Measurements from ENCODE around the gene EYA2. TPM values are rescaled to one million over a fixed set of nuclear protein-coding genes. Genes with fewer than 3 reads are reported as not detected.

Gene EYA2
- polyA plus RNA-seq, 2 donors = 21.5 to 23.6 TPM

DNA sequence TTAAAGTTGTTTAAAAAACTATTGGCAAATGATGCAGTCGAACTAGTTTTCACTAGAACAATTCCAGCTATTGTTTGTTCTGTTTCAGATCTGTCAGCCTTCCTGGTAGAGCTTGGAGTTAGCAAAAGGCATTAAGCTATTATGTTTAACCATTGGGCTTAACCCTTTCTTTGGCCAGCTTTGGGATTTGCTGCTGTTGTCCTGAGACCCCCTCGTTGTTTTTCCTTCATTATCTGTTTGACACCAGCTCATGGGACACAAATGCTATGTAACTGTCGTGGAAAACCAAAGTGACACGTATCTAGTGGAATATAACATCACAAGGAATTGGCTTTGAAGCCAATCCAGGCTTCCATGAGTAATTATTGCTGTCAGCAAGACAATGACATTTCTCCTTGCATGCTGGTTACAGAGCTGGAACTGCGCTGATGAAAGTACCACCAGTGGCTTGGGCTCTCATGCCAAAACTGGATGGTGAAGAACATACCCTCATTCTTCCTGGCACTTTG is 96.0 kb downstream of the EYA2 start:
- Histone ChIP-seq H3K9me3 (ENCODE audit: control insufficient read depth in 2 of 2, insufficient read depth in 1 of 2, low read depth in 1 of 2, low read length in 1 of 2) (no peaks in the 10 kb centered on the region), H3K36me3 (ENCODE audit: control insufficient read depth in 2 of 2, insufficient read depth in 2 of 2, low read length in 1 of 2) (no peaks in the 10 kb centered on the region), H3K27me3 (ENCODE audit: control insufficient read depth in 1 of 2, insufficient read depth in 2 of 2, low read length in 2 of 2) (no peaks in the 10 kb centered on the region), H3K27ac (ENCODE audit: low read depth in 2 of 2, low read length in 1 of 2) (peak overlapping the region; percentile 91 to 98), H3K4me1 (ENCODE audit: control insufficient read depth in 2 of 2, insufficient read depth in 2 of 2, low read length in 1 of 2) (peaks cover 0 to 2% of the 10 kb centered on the region in 2 donors), H3K4me3 (ENCODE audit: low read depth in 1 of 2, low read length in 2 of 2) (no peak overlapping the region)
- WGBS, 2 donors = 28 to 36% methylated on average over 5 of the region's 5 CpGs

DNA sequence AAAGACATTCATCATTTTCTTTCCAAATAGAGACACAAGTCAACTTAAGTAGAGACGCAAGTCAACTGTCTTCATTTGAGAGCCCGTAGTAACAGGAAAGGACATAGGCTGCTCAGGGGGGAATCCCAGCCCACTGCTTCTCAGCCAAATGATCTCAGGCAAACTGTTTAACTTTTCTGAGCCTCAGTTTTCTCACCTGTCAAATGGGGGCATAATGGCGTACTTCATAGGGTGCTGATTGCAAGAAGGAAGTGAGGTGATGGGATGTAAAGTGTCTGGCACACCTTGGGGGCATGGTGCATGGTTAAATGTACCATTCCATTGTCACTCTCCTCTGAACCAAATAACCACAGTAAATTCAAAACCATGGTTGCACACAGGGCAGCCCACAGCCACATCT is 96.5 kb downstream of the EYA2 start:
- H3K4me1 ChIP-seq (ENCODE audit: control insufficient read depth in 2 of 2, insufficient read depth in 2 of 2, low read length in 1 of 2) = peaks cover 0 to 2% of the 10 kb centered on the region in 2 donors
- H3K9me3 ChIP-seq (ENCODE audit: control insufficient read depth in 2 of 2, insufficient read depth in 1 of 2, low read depth in 1 of 2, low read length in 1 of 2) = no peaks in the 10 kb centered on the region
- no peaks in the 10 kb centered on the region for H3K36me3 ChIP-seq (ENCODE audit: control insufficient read depth in 2 of 2, insufficient read depth in 2 of 2, low read length in 1 of 2)
- no peaks in the 10 kb centered on the region for H3K27me3 ChIP-seq (ENCODE audit: control insufficient read depth in 1 of 2, insufficient read depth in 2 of 2, low read length in 2 of 2)
- H3K4me3 ChIP-seq (ENCODE audit: low read depth in 1 of 2, low read length in 2 of 2) = peak overlapping the region in 1 of 2 donors; percentile 2
- 56% methylated on average over 3 of the region's 3 CpGs for WGBS, 2 donors
- H3K27ac ChIP-seq (ENCODE audit: low read depth in 2 of 2, low read length in 1 of 2) = peak overlapping the region; percentile 91 to 93

DNA sequence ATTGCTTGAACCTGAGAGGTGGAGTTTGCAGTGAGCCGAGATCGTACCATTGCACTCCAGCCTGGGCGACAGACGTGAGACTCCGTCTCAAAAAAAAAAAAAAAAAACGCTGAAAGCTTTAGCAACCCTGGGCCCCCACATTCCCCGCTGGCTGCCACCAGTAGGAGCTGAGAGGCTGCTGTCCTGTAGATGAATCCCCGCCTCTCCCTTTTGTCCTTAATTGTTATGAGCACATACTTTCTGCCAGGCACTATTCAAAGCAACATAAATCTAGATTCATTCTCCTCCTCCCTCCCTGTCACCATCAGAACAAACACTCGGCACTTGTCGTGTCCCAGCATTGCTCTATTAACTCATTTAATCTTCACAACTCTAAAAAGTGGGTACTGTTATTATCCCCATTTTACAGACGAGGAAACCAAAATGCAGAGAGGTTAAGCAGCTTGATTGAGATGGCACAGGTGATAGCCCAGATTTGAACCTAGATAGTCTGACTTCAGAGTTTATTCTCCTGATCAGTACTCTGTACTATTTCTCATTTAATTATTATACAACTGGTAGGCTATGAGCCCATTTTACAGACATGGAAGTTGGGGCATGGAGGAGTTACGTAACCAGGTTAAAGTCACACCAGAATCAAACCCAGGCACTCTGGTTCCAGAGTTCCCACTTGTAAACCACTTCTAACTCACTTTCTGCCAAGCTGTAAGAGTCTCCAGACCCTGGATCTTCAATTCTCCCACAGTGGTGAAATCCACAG is 97.4 kb downstream of the EYA2 start:
- peaks cover 0 to 2% of the 10 kb centered on the region in 2 donors for H3K4me1 ChIP-seq (ENCODE audit: control insufficient read depth in 2 of 2, insufficient read depth in 2 of 2, low read length in 1 of 2)
- H3K36me3 ChIP-seq (ENCODE audit: control insufficient read depth in 2 of 2, insufficient read depth in 2 of 2, low read length in 1 of 2) = no peaks in the 10 kb centered on the region
- no peak overlapping the region for H3K4me3 ChIP-seq (ENCODE audit: low read depth in 1 of 2, low read length in 2 of 2)
- H3K27me3 ChIP-seq (ENCODE audit: control insufficient read depth in 1 of 2, insufficient read depth in 2 of 2, low read length in 2 of 2) = no peaks in the 10 kb centered on the region
- H3K9me3 ChIP-seq (ENCODE audit: control insufficient read depth in 2 of 2, insufficient read depth in 1 of 2, low read depth in 1 of 2, low read length in 1 of 2) = no peaks in the 10 kb centered on the region
- H3K27ac ChIP-seq (ENCODE audit: low read depth in 2 of 2, low read length in 1 of 2) = peak overlapping the region; percentile 79 to 91
- WGBS, 2 donors = 78 to 81% methylated on average over 11 to 12 of the region's 12 CpGs

DNA sequence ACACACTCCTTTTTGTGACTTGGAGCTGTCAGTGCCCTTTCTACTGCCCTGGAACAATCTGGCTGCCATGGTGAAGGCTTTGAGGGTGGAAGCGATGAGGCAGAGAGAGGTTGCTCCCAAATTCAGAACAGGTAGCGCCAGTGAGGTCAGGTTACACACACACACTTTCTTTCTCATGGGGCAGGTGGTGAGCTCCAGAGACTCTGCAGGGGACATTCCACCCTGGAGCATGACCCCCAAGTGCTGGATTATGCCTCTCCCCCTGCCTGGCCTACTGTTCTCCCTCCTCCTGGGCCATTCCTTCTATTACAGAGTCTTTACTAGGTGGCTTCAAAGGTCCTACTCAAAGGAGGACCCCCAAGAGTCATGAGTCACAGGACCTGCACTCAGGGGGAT is 98.0 kb downstream of the EYA2 start:
- H3K27ac ChIP-seq (ENCODE audit: low read depth in 2 of 2, low read length in 1 of 2) = peak overlapping the region; percentile 61 to 79

DNA sequence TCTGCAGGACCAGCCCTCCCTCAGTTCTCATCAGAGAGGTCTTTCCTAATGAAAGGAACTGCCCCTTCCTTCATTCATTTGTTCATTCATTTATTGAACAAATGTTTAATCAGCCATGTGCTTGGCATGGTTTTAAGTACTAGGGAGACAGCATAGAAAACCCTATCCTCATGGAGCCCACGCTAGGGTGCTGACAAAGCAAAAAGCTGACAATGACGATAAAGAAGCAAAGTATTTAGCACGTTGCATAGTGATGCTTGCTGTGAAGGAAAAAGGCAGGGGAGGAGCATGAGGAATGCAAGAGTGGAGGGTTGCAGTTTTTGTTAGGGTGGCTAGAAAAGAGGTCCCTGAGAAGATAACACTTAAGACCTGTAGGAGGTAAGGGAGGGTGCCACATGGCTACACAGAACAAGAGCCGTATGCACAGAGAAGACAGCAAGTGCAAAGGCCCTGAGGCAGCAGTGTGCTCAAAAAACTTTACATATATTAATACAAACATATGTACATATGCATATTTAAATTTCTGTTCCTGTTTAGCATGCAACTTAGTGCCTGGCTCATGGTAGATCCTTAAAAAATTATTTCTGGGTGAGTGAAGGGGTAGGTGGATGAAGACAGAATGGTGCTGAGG is 98.9 kb downstream of the EYA2 start:
- peaks cover 9% of the 10 kb centered on the region in 2 donors for H3K4me1 ChIP-seq (ENCODE audit: control insufficient read depth in 2 of 2, insufficient read depth in 2 of 2, low read length in 1 of 2)
- no peaks in the 10 kb centered on the region for H3K9me3 ChIP-seq (ENCODE audit: control insufficient read depth in 2 of 2, insufficient read depth in 1 of 2, low read depth in 1 of 2, low read length in 1 of 2)
- H3K27ac ChIP-seq (ENCODE audit: low read depth in 2 of 2, low read length in 1 of 2) = peak overlapping the region; percentile 61 to 79
- no peaks in the 10 kb centered on the region for H3K27me3 ChIP-seq (ENCODE audit: control insufficient read depth in 1 of 2, insufficient read depth in 2 of 2, low read length in 2 of 2)
- 78 to 85% methylated on average over 4 of the region's 4 CpGs for WGBS, 2 donors
- peaks cover 0 to 3% of the 10 kb centered on the region in 2 donors for H3K36me3 ChIP-seq (ENCODE audit: control insufficient read depth in 2 of 2, insufficient read depth in 2 of 2, low read length in 1 of 2)
- no peak overlapping the region for H3K4me3 ChIP-seq (ENCODE audit: low read depth in 1 of 2, low read length in 2 of 2)

More for the DNA sequence above, 98.0 kb downstream of the EYA2 start:
- Histone ChIP-seq H3K27me3 (ENCODE audit: control insufficient read depth in 1 of 2, insufficient read depth in 2 of 2, low read length in 2 of 2) (no peaks in the 10 kb centered on the region), H3K36me3 (ENCODE audit: control insufficient read depth in 2 of 2, insufficient read depth in 2 of 2, low read length in 1 of 2) (no peaks in the 10 kb centered on the region), H3K4me3 (ENCODE audit: low read depth in 1 of 2, low read length in 2 of 2) (no peak overlapping the region), H3K4me1 (ENCODE audit: control insufficient read depth in 2 of 2, insufficient read depth in 2 of 2, low read length in 1 of 2) (peaks cover 2% of the 10 kb centered on the region in 2 donors), H3K9me3 (ENCODE audit: control insufficient read depth in 2 of 2, insufficient read depth in 1 of 2, low read depth in 1 of 2, low read length in 1 of 2) (no peaks in the 10 kb centered on the region)
- WGBS, 2 donors = 80 to 82% methylated on average over 2 of the region's 2 CpGs

DNA sequence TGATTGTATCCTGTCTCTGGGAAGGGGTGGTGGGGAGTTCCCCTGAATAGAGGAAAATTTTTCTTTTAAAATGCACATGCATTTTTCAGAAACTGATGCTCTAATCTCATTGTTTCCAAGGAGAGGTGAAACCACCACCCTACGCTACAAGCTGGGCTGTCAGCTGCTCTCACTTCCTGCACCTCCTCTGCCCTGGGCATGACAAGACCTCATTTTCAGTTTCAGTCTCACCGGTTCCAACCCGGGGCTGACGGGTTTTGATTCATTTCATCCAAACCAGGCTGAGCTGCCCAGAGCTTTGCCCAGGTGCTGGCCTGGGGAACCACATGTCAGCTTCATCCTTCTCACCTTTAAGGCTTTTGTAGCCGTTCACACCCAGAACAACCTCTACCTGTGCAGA is 99.7 kb downstream of the EYA2 start:
- peaks cover 0 to 3% of the 10 kb centered on the region in 2 donors for H3K36me3 ChIP-seq (ENCODE audit: control insufficient read depth in 2 of 2, insufficient read depth in 2 of 2, low read length in 1 of 2)
- no peaks in the 10 kb centered on the region for H3K27me3 ChIP-seq (ENCODE audit: control insufficient read depth in 1 of 2, insufficient read depth in 2 of 2, low read length in 2 of 2)
- H3K27ac ChIP-seq (ENCODE audit: low read depth in 2 of 2, low read length in 1 of 2) = peak overlapping the region; percentile 58 to 61
- H3K4me1 ChIP-seq (ENCODE audit: control insufficient read depth in 2 of 2, insufficient read depth in 2 of 2, low read length in 1 of 2) = peaks cover 9 to 11% of the 10 kb centered on the region in 2 donors
- 24 to 26% methylated on average over 5 of the region's 5 CpGs for WGBS, 2 donors
- H3K9me3 ChIP-seq (ENCODE audit: control insufficient read depth in 2 of 2, insufficient read depth in 1 of 2, low read depth in 1 of 2, low read length in 1 of 2) = no peaks in the 10 kb centered on the region
- no peak overlapping the region for H3K4me3 ChIP-seq (ENCODE audit: low read depth in 1 of 2, low read length in 2 of 2)

DNA sequence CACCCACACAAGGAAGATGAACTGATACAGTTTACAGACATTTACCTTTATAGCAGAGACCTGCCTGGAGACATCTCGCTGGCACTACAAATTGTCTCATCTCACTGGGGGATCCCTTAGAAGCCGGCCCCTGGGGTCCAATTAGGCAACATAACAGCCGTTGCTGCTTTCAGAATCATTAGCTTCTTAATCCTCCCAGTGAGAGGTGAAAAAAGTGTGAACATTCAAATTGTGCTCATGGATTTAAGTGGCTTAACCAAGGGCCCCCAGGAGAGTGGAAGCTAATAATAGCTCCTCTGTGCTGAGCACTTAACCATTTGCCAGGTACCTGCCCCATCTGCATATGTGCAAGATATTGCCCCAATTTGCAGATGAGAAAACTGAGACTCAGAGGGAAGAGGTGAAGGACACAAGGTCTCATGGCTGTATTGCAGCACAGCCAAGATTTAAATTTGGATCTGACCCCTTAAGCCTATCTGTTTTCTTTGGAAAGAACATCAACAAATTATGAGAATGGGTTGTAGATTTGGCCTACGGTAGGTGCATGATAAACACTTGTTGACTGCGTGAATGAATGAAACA is 101.0 kb downstream of the EYA2 start:
- H3K36me3 ChIP-seq (ENCODE audit: control insufficient read depth in 2 of 2, insufficient read depth in 2 of 2, low read length in 1 of 2) = peaks cover 0 to 3% of the 10 kb centered on the region in 2 donors
- 63 to 71% methylated on average over 5 of the region's 5 CpGs for WGBS, 2 donors
- no peaks in the 10 kb centered on the region for H3K9me3 ChIP-seq (ENCODE audit: control insufficient read depth in 2 of 2, insufficient read depth in 1 of 2, low read depth in 1 of 2, low read length in 1 of 2)
- H3K4me3 ChIP-seq (ENCODE audit: low read depth in 1 of 2, low read length in 2 of 2) = no peak overlapping the region
- peaks cover 9 to 12% of the 10 kb centered on the region in 2 donors for H3K4me1 ChIP-seq (ENCODE audit: control insufficient read depth in 2 of 2, insufficient read depth in 2 of 2, low read length in 1 of 2)
- no peaks in the 10 kb centered on the region for H3K27me3 ChIP-seq (ENCODE audit: control insufficient read depth in 1 of 2, insufficient read depth in 2 of 2, low read length in 2 of 2)
- peak overlapping the region; percentile 20 to 47 for H3K27ac ChIP-seq (ENCODE audit: low read depth in 2 of 2, low read length in 1 of 2)

DNA sequence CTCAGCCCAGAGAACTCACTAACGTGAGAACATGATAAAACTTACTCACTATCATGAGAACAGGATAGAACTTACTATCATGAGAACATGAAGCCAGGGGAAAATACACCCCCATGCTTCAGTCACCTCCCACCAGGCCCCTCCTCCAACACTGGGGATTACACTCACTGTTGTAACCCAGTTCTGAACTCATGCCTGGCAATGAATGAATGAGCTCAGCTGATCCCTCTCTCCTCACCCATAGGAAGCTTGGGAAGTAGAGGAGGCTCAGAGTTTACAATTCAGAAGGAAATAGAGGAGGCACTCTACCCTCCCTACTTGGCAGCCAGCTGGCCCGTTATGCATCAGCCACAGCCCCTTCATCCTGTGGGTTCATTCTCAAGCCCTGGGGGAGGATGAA is 102.5 kb downstream of the EYA2 start:
- Histone ChIP-seq H3K27me3 (ENCODE audit: control insufficient read depth in 1 of 2, insufficient read depth in 2 of 2, low read length in 2 of 2) (no peaks in the 10 kb centered on the region), H3K9me3 (ENCODE audit: control insufficient read depth in 2 of 2, insufficient read depth in 1 of 2, low read depth in 1 of 2, low read length in 1 of 2) (no peaks in the 10 kb centered on the region), H3K27ac (ENCODE audit: low read depth in 2 of 2, low read length in 1 of 2) (peak overlapping the region in 1 of 2 donors; percentile 53), H3K36me3 (ENCODE audit: control insufficient read depth in 2 of 2, insufficient read depth in 2 of 2, low read length in 1 of 2) (peaks cover 0 to 3% of the 10 kb centered on the region in 2 donors), H3K4me3 (ENCODE audit: low read depth in 1 of 2, low read length in 2 of 2) (no peak overlapping the region), H3K4me1 (ENCODE audit: control insufficient read depth in 2 of 2, insufficient read depth in 2 of 2, low read length in 1 of 2) (peaks cover 9 to 10% of the 10 kb centered on the region in 2 donors)
- 70 to 74% methylated on average over 2 of the region's 2 CpGs for WGBS, 2 donors

DNA sequence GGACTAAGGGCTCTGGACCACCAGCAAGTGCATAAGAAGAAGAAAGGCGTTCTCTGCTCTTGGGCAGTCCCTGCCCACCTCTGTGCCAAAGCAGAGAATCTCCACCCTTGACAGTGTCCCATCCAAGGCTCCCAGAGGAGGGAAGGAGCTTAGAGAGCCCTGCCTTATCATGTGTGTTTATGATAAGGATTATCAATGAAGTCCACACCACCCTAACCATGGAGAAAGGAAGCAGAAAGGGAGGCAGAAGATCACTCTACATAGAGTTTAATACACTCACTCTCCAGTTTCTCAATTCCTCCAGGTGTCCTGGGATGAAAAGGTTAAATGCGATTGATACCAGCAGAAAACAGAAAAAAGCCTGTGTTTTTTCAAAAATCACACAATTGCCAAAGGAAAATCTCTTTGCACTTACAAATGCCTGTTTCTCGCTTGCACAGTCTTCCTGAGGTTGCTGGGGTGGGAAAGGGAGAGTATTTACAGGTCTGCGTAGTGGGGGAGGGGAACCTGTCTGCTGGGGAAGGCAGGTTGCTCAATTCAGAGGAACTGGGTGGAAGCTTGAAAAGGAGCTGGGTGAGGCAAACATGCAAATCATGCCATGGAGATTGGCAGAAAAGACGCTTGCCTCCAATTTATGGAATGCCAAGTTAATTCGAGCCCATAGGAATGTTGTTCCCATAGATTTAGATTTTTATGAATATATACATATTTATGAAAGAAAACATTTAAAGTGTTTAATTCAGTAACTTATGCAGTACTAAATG is 104.0 kb downstream of the EYA2 start:
- no peaks in the 10 kb centered on the region for H3K9me3 ChIP-seq (ENCODE audit: control insufficient read depth in 2 of 2, insufficient read depth in 1 of 2, low read depth in 1 of 2, low read length in 1 of 2)
- WGBS, 2 donors = 40 to 50% methylated on average over 6 of the region's 6 CpGs
- H3K27ac ChIP-seq (ENCODE audit: low read depth in 2 of 2, low read length in 1 of 2) = peak overlapping the region; percentile 28 to 60
- H3K4me3 ChIP-seq (ENCODE audit: low read depth in 1 of 2, low read length in 2 of 2) = no peak overlapping the region
- no peaks in the 10 kb centered on the region for H3K27me3 ChIP-seq (ENCODE audit: control insufficient read depth in 1 of 2, insufficient read depth in 2 of 2, low read length in 2 of 2)
- peaks cover 9 to 10% of the 10 kb centered on the region in 2 donors for H3K4me1 ChIP-seq (ENCODE audit: control insufficient read depth in 2 of 2, insufficient read depth in 2 of 2, low read length in 1 of 2)
- H3K36me3 ChIP-seq (ENCODE audit: control insufficient read depth in 2 of 2, insufficient read depth in 2 of 2, low read length in 1 of 2) = peaks cover 0 to 3% of the 10 kb centered on the region in 2 donors

Measured in esophagus (tissue), 2 donors.